Colonic mucosa (tissue), 4 donors: ENCODE measurements around the gene PDE7B. TPM values are rescaled to one million over a fixed set of nuclear protein-coding genes. Genes with fewer than 3 reads are reported as not detected.

ENCODE experiments used
- DNase-seq: peaks from one replicate; pipeline ENCODE4 v3.0.0-alpha.2; 2020
- H3K27ac ChIP-seq: fragments of 200-600 bp; one replicate; pipeline ENCODE4 v1.8.0; 2021
- H3K27me3 ChIP-seq: fragments of 200-600 bp; one replicate; pipeline ENCODE4 v1.8.0; 2021
- H3K36me3 ChIP-seq: fragments of 200-600 bp; one replicate; pipeline ENCODE4 v1.8.0; 2021
- H3K4me1 ChIP-seq: fragments of 200-600 bp; one replicate; pipeline ENCODE4 v1.8.0; 2021; ENCODE audit warnings: mild to moderate bottlenecking
- H3K4me3 ChIP-seq: fragments of 200-600 bp; one replicate; pipeline ENCODE4 v1.8.0; 2021
- H3K9ac ChIP-seq, 2 donors: one replicate each; pipeline ENCODE4 v1.7.0; 2013; ENCODE audit warnings: control low read depth in 2 of 2, low read depth in 2 of 2, low read length in 2 of 2
- H3K9me3 ChIP-seq: fragments of 200-600 bp; one replicate; pipeline ENCODE4 v1.8.0; 2021
- CTCF ChIP-seq: fragments of 200-600 bp; IDR thresholded peaks from one replicate; pipeline ENCODE4 v1.8.0; 2022; ENCODE audit warnings: antibody characterized with exemption, mild to moderate bottlenecking
- intact Hi-C: fragments of 100-400 bp; cut with DNase I; formaldehyde crosslinking; loops from one replicate; pipeline ENCODE4 v1.14.1; 2022
- total RNA-seq, 2 donors: library from RNA; stranded (reverse); fragmentation: NEBNext Ultra II Directional in 1 of 2; extraction: Animal tissue kit (Norgen Biotek cat#: 25700) in 1 of 2; gene quantifications; one replicate each; pipeline ENCODE4 v1.2.1, GENCODE V29; 2021
- donor health status: healthy.
- donor health status: DM: no; HTN: no; CAD: no.
- donor health status: DM: no; HTN: no; CAD: no.

Gene PDE7B
- total RNA-seq, 2 donors from 2014 or later, result 1.0 to 1.4 TPM

- Histone ChIP-seq H3K4me3 (no peak overlapping the region), H3K9me3 (no peaks in the 10 kb centered on the region), H3K4me1 (no peaks in the 10 kb centered on the region), H3K9ac (no peak overlapping the region), H3K27ac (no peak overlapping the region), H3K36me3 (no peaks in the 10 kb centered on the region), H3K27me3 (no peaks in the 10 kb centered on the region)
- intact Hi-C loops, result no loop called here
- TF ChIP-seq CTCF, result no peak
- no peak for DNase-seq
These were observed 173.2 kb downstream of the PDE7B start for GRCh38 chr6:136024711-136025110.

- TF ChIP-seq CTCF, result no peak
- Histone ChIP-seq H3K4me1 (no peaks in the 10 kb centered on the region), H3K27ac (no peak overlapping the region), H3K36me3 (no peaks in the 10 kb centered on the region), H3K4me3 (no peak overlapping the region), H3K9me3 (no peaks in the 10 kb centered on the region), H3K9ac (no peak overlapping the region), H3K27me3 (no peaks in the 10 kb centered on the region)
- no peak for DNase-seq
- intact Hi-C loops, result no loop called here
These were observed 174.2 kb downstream of the PDE7B start for GRCh38 chr6:136025736-136026135.

- Histone ChIP-seq H3K27me3 (no peaks in the 10 kb centered on the region), H3K27ac (no peak overlapping the region), H3K36me3 (no peaks in the 10 kb centered on the region), H3K9me3 (no peaks in the 10 kb centered on the region), H3K9ac (no peak overlapping the region), H3K4me3 (no peak overlapping the region), H3K4me1 (no peaks in the 10 kb centered on the region)
- TF ChIP-seq CTCF, result no peak
- DNase-seq, result no peak
- intact Hi-C loops, result no loop called here
These were observed 178.6 kb downstream of the PDE7B start for GRCh38 chr6:136030131-136030530.

GRCh38 chr6:136031982-136032381 lies 180.5 kb downstream of the PDE7B start:
- intact Hi-C loops, result no loop called here

GRCh38 chr6:136033416-136033815 lies 181.9 kb downstream of the PDE7B start:
- no peak for TF ChIP-seq CTCF
- intact Hi-C loops, result no loop called here

More at GRCh38 chr6:136031982-136032381, 180.5 kb downstream of the PDE7B start:
- Histone ChIP-seq H3K27me3 (no peaks in the 10 kb centered on the region), H3K4me1 (no peaks in the 10 kb centered on the region), H3K36me3 (no peaks in the 10 kb centered on the region), H3K9me3 (no peaks in the 10 kb centered on the region), H3K4me3 (no peak overlapping the region), H3K27ac (no peak overlapping the region), H3K9ac (no peak overlapping the region)
- peak; percentile 26 for TF ChIP-seq CTCF
- DNase-seq, result no peak

GRCh38 chr6:136034422-136034821 lies 182.9 kb downstream of the PDE7B start:
- Histone ChIP-seq H3K9me3 (no peaks in the 10 kb centered on the region), H3K27ac (no peak overlapping the region)

More at GRCh38 chr6:136033416-136033815, 181.9 kb downstream of the PDE7B start:
- Histone ChIP-seq H3K27ac (no peak overlapping the region), H3K9ac (no peak overlapping the region), H3K4me1 (no peaks in the 10 kb centered on the region), H3K4me3 (no peak overlapping the region), H3K36me3 (no peaks in the 10 kb centered on the region), H3K9me3 (no peaks in the 10 kb centered on the region), H3K27me3 (no peaks in the 10 kb centered on the region)
- DNase-seq, result no peak

More at GRCh38 chr6:136034422-136034821, 182.9 kb downstream of the PDE7B start:
- TF ChIP-seq CTCF, result no peak
- DNase-seq, result no peak
- intact Hi-C loops, result no loop called here
- H3K4me3 ChIP-seq, result no peak overlapping the region
- no peaks in the 10 kb centered on the region for H3K36me3 ChIP-seq
- H3K9ac ChIP-seq, result no peak overlapping the region
- no peaks in the 10 kb centered on the region for H3K27me3 ChIP-seq
- H3K4me1 ChIP-seq, result no peaks in the 10 kb centered on the region
